ENCODE data around the gene RPL39. TPM values are rescaled to one million over a fixed set of nuclear protein-coding genes. Genes with fewer than 3 reads are reported as not detected.

Gene RPL39
- total and polyA plus RNA-seq, 2 of the 8 experiments (the other 6 are each of a cell fraction or from before 2014, with no cell fraction given): 1,942 to 2,394 TPM

DNA sequence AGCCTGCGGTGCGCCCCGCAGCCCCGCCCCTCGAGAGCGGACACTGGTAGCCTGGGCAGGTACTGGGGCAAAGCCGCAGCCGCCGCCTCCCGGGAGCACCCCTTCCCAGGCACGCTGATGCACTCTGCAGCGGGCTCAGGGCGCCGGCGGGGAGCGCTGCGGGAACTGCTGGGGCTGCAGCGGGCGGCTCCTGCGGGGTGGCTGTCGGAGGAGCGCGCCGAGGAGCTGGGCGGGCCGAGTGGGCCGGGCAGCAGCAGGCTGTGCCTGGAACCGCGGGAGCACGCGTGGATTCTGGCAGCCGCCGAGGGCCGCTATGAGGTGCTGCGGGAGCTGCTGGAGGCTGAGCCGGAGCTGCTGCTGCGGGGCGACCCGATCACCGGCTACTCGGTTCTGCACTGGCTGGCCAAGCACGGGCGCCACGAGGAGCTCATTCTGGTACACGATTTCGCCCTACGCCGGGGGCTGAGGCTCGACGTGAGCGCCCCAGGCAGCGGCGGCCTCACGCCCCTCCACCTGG lies 32.6 kb downstream of the RPL39 start:
- peaks cover 6 to 28% (median 17%) of the 10 kb centered on the region in 4 experiments for H3K4me1 ChIP-seq (replicated peaks in 1 of 4; ENCODE audit: control insufficient read depth in 3 of 4, insufficient read depth in 4 of 4, low read length in 3 of 4)
- no peaks in the 10 kb centered on the region for H3K79me1 ChIP-seq (ENCODE audit: low read depth, low read length)
- 0% methylated on average over 14 of the region's 54 CpGs; no CpG with 5 or more reads in 1 of the 2 experiments for WGBS, 2 experiments (ENCODE audit: extremely low coverage in 1 of 2, insufficient coverage in 1 of 2, insufficient read length in 1 of 2, insufficient replicate concordance in 2 of 2, low coverage in 1 of 2, low lambda C conversion rate in 2 of 2, missing lambda C conversion rate in 1 of 2)
- TF ChIP-seq SIN3A (conservative IDR thresholded peaks at IDR 0.05 in 1 of 2, IDR thresholded peaks at IDR 0.05 in 1 of 2; ENCODE audit: low read depth in 1 of 2, low read length in 2 of 2) (0 out of 4 replicates have a peak, but pooled peaks of 1 of the 2 experiments have one; percentile 18), FOSL1 (IDR thresholded peaks at IDR 0.05; ENCODE audit: insufficient read depth, low read depth, low read length) (no peak), HDAC2 (IDR thresholded peaks at IDR 0.05; ENCODE audit: borderline replicate concordance in 1 of 2, low read depth in 2 of 2, low read length in 2 of 2) (no peak), KDM4A (IDR thresholded peaks at IDR 0.05; ENCODE audit: low read depth, low read length, severe bottlenecking) (peak; percentile 20), E2F6 (IDR thresholded peaks at IDR 0.05) (0 out of 2 replicates have a peak, but pooled peaks have one; percentile 12)
- H3K36me3 ChIP-seq (ENCODE audit: control insufficient read depth in 2 of 4, insufficient read depth in 4 of 4, low read length in 3 of 4): no peaks in the 10 kb centered on the region
- H2BK5ac ChIP-seq (ENCODE audit: low read depth, low read length): no peak overlapping the region
- no peak overlapping the region for H3K27ac ChIP-seq (ENCODE audit: low read depth, low read length)
- no peak overlapping the region for H3K23ac ChIP-seq (ENCODE audit: insufficient read length)
- no peak overlapping the region for H2AK5ac ChIP-seq (ENCODE audit: low read depth, low read length)
- H3K4ac ChIP-seq (replicated peaks; ENCODE audit: insufficient read length, low read depth, low read length): no peak overlapping the region
- FAIRE-seq (no peak), DNase-seq (ENCODE audit: low read depth in 1 of 2, low spot score in 2 of 2) (peak in 1 of 2 experiments; percentile 66)
- no peak overlapping the region; the same call in 1 of the 2 replicates for H4K8ac ChIP-seq (ENCODE audit: extremely low read depth, insufficient read depth, low read length)
- H3K9ac ChIP-seq (replicated peaks in 1 of 4; ENCODE audit: extremely low read depth in 1 of 4, low read depth in 3 of 4, low read length in 3 of 4): peak overlapping the region in 1 of 4 experiments; percentile 34; a peak in 1 of 7 replicates
- peak overlapping the region; percentile 87 to 92 for H3K4me2 ChIP-seq (ENCODE audit: insufficient read depth in 1 of 2, low read depth in 2 of 2, low read length in 2 of 2)
- no peak overlapping the region for H2BK20ac ChIP-seq (ENCODE audit: low read length)
- H2AFZ ChIP-seq (ENCODE audit: low read length): no peak overlapping the region; the same call in 1 of the 2 replicates
- H2BK12ac ChIP-seq (ENCODE audit: low read depth, low read length): no peak overlapping the region
- H2BK15ac ChIP-seq (ENCODE audit: low read length): no peak overlapping the region
- ChIA-PET CTCF (ENCODE audit: partially characterized antibody) (interaction anchor here (0.6 to 4.5 kb wide), 13 partner anchors 10 to 243 kb away, joined by 3 to 33 read pairs (median 5); partner anchors contain the start of gene RPL39), POLR2A (ENCODE audit: partially characterized antibody) (interaction anchor here (0.8 to 4.4 kb wide), 14 partner anchors 9 to 185 kb away, joined by 3 to 48 read pairs (median 6); partner anchors contain the start of genes NKRF, RPL39, SEPTIN6 and UBE2A)
- H4K20me1 ChIP-seq (replicated peaks in 1 of 2; ENCODE audit: control insufficient read depth in 1 of 2, insufficient read depth in 2 of 2, low read length in 2 of 2): no peaks in the 10 kb centered on the region
- no peaks in the 10 kb centered on the region for H3K9me3 ChIP-seq (ENCODE audit: insufficient read depth in 2 of 2, low read depth in 1 of 2, low read length in 1 of 2)
- H3K27me3 ChIP-seq (replicated peaks in 1 of 4; ENCODE audit: control insufficient read depth in 3 of 4, extremely low read depth in 1 of 4, insufficient read depth in 3 of 4, low read length in 3 of 4): peaks cover 0 to 13% (median 5%) of the 10 kb centered on the region in 4 experiments; a peak in 5 of 7 replicates
- no peak overlapping the region for H4K5ac ChIP-seq (ENCODE audit: insufficient read length, low read depth, low read length)
- H3K79me2 ChIP-seq (ENCODE audit: control insufficient read depth in 1 of 2, insufficient read depth in 2 of 2, low read length in 2 of 2): no peaks in the 10 kb centered on the region
- no peak overlapping the region for H3K14ac ChIP-seq (ENCODE audit: insufficient read length)
- H3K23me2 ChIP-seq (ENCODE audit: low read depth, low read length): peaks cover 17% of the 10 kb centered on the region; the same call in 1 of the 2 replicates
- no peak overlapping the region; the same call in 1 of the 2 replicates for H3K18ac ChIP-seq (ENCODE audit: extremely low read depth, low read length)
- peak overlapping the region; percentile 30 to 71 (median 50) for H3K4me3 ChIP-seq (ENCODE audit: extremely low read depth in 1 of 4, insufficient read depth in 2 of 4, low read depth in 3 of 4, low read length in 4 of 4)
- no peak overlapping the region for H4K91ac ChIP-seq (replicated peaks; ENCODE audit: insufficient read length, low read length)
- H2BK120ac ChIP-seq (replicated peaks; ENCODE audit: low read depth, low read length): no peak overlapping the region
- H3K56ac ChIP-seq (replicated peaks; ENCODE audit: insufficient read length, low read depth, low read length): no peak overlapping the region
